ENCODE results near the gene OSBP2.

Gene OSBP2

GRCh38 chr22:30743257-30744020 lies 48.8 kb downstream of the OSBP2 start:
- 91 to 96% methylated on average over 9 of the region's 10 CpGs for WGBS, 2 experiments (ENCODE audit: insufficient coverage in 2 of 2)
- no peaks in the 10 kb centered on the region for H3K9me3 ChIP-seq (ENCODE audit: control insufficient read depth, low read length)
- H3K4me3 ChIP-seq (ENCODE audit: extremely low read depth, insufficient read depth, low read length, poor library complexity, severe bottlenecking), result no peak overlapping the region

GRCh38 chr22:30744224-30744623 lies 49.5 kb downstream of the OSBP2 start:
- Histone ChIP-seq H3K27ac (ENCODE audit: low read depth, low read length, severe bottlenecking) (no peak overlapping the region), H3K4me1 (ENCODE audit: control insufficient read depth, insufficient read depth, low read length, poor library complexity, severe bottlenecking) (no peaks in the 10 kb centered on the region), H3K36me3 (ENCODE audit: control insufficient read depth, insufficient read depth, low read length) (no peaks in the 10 kb centered on the region), H3K9me3 (ENCODE audit: control insufficient read depth, low read length) (no peaks in the 10 kb centered on the region), H3K4me3 (ENCODE audit: extremely low read depth, insufficient read depth, low read length, poor library complexity, severe bottlenecking) (no peak overlapping the region)
- 88 to 91% methylated on average over 2 to 3 of the region's 3 CpGs for WGBS, 2 experiments (ENCODE audit: insufficient coverage in 2 of 2)

More at GRCh38 chr22:30743257-30744020, 48.8 kb downstream of the OSBP2 start:
- H3K4me1 ChIP-seq (ENCODE audit: control insufficient read depth, insufficient read depth, low read length, poor library complexity, severe bottlenecking), result no peaks in the 10 kb centered on the region
- H3K27ac ChIP-seq (ENCODE audit: low read depth, low read length, severe bottlenecking), result no peak overlapping the region
- no peaks in the 10 kb centered on the region for H3K36me3 ChIP-seq (ENCODE audit: control insufficient read depth, insufficient read depth, low read length)

DNA sequence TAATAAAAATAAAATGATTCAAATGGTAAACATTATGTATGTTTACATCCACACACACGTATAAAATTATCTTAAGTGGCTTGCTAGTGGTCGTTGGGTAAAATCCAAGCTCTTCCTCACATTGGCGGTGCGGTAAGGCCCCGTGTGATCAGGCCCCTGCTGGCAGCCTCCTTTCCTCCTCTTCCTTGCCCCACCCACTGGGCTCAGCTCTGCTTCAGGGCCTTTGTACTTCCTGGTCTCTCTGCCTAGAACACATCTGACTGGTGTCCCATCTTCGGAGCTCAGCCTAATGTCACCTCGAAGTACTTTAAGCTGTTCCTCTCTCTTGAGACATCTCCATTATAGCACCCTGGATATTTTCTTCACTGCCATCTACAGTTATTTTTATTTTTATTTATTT lies 52.8 kb downstream of the OSBP2 start:
- no peaks in the 10 kb centered on the region for H3K9me3 ChIP-seq (ENCODE audit: control insufficient read depth, low read length)
- no peaks in the 10 kb centered on the region for H3K4me1 ChIP-seq (ENCODE audit: control insufficient read depth, insufficient read depth, low read length, poor library complexity, severe bottlenecking)
- H3K27ac ChIP-seq (ENCODE audit: low read depth, low read length, severe bottlenecking), result no peak overlapping the region
- no peak overlapping the region for H3K4me3 ChIP-seq (ENCODE audit: extremely low read depth, insufficient read depth, low read length, poor library complexity, severe bottlenecking)
- no peaks in the 10 kb centered on the region for H3K36me3 ChIP-seq (ENCODE audit: control insufficient read depth, insufficient read depth, low read length)
- WGBS, 2 experiments (ENCODE audit: insufficient coverage in 2 of 2), result 66 to 77% methylated on average over 4 to 6 of the region's 7 CpGs

DNA sequence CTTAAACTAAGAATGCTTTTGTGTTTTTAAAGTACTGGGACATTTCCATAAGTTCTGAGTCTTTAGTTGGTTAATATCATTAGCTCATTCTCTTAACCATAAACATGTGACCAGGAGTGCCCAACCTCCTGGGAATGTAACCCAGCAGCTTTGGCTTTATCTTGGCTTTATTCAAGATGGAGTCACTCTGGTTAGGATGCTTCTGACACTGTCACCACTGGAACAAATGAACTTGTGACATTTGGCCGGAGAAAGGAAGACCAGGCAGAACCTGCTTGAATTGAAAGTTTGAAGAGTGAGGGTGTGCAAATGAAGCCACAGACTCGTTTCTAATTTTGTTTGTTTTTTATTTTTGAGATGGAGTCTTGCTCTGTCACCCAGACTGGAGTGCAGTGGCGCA lies 54.6 kb downstream of the OSBP2 start:
- no peaks in the 10 kb centered on the region for H3K36me3 ChIP-seq (ENCODE audit: control insufficient read depth, insufficient read depth, low read length)
- H3K4me1 ChIP-seq (ENCODE audit: control insufficient read depth, insufficient read depth, low read length, poor library complexity, severe bottlenecking), result no peaks in the 10 kb centered on the region
- WGBS, 2 experiments (ENCODE audit: insufficient coverage in 2 of 2), result 68 to 86% methylated on average over 2 of the region's 3 CpGs
- H3K27ac ChIP-seq (ENCODE audit: low read depth, low read length, severe bottlenecking), result no peak overlapping the region
- no peak overlapping the region for H3K4me3 ChIP-seq (ENCODE audit: extremely low read depth, insufficient read depth, low read length, poor library complexity, severe bottlenecking)
- no peaks in the 10 kb centered on the region for H3K9me3 ChIP-seq (ENCODE audit: control insufficient read depth, low read length)

DNA sequence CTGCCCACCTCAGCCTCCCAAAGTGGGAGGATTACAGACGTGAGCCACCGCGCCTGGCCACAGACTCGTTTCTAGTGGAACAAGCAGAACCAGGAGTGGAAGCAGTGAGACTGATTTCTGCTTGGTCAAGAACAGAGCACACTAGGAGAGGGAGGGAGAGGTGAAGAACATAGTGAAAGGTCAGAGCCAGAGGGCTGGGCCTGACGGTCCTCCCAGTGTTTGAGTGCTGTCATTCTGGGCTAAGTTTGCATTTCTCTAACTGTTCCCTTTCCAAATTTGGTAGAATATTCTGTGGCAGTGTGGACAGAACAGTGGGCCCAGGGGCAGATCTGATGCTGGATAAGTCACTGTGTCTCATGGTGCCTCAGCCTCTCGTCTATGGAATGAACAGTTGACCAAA lies 55.2 kb downstream of the OSBP2 start:
- Histone ChIP-seq H3K27ac (ENCODE audit: low read depth, low read length, severe bottlenecking) (no peak overlapping the region), H3K4me1 (ENCODE audit: control insufficient read depth, insufficient read depth, low read length, poor library complexity, severe bottlenecking) (no peaks in the 10 kb centered on the region), H3K4me3 (ENCODE audit: extremely low read depth, insufficient read depth, low read length, poor library complexity, severe bottlenecking) (no peak overlapping the region), H3K36me3 (ENCODE audit: control insufficient read depth, insufficient read depth, low read length) (no peaks in the 10 kb centered on the region), H3K9me3 (ENCODE audit: control insufficient read depth, low read length) (no peaks in the 10 kb centered on the region)
- WGBS, 2 experiments (ENCODE audit: insufficient coverage in 2 of 2), result 80 to 88% methylated on average over 5 of the region's 6 CpGs

DNA sequence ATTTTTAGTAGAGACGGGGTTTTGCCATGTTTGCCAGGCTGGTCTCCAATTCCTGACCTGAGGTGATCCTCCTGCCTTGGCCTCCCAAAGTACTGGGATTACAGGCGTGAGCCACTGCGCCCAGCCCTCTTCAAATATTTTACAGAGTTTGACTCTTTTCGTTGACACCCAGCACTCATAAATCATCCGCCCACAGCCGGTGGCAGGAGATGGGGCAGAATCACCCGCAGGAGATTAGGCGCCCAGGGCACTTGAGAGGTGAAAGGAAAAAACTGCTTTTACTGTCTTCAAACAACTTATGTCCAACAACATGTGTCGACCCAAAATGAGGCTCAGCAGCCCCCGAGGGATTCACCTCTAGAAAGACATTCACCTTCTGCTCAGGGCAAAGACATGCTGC lies 56.9 kb downstream of the OSBP2 start:
- WGBS, 2 experiments (ENCODE audit: insufficient coverage in 2 of 2), result 96 to 98% methylated on average over 5 to 9 of the region's 10 CpGs
- Histone ChIP-seq H3K4me3 (ENCODE audit: extremely low read depth, insufficient read depth, low read length, poor library complexity, severe bottlenecking) (no peak overlapping the region), H3K9me3 (ENCODE audit: control insufficient read depth, low read length) (no peaks in the 10 kb centered on the region), H3K36me3 (ENCODE audit: control insufficient read depth, insufficient read depth, low read length) (no peaks in the 10 kb centered on the region), H3K27ac (ENCODE audit: low read depth, low read length, severe bottlenecking) (no peak overlapping the region), H3K4me1 (ENCODE audit: control insufficient read depth, insufficient read depth, low read length, poor library complexity, severe bottlenecking) (no peaks in the 10 kb centered on the region)

GRCh38 chr22:30752771-30753170 lies 58.1 kb downstream of the OSBP2 start:
- Histone ChIP-seq H3K27ac (ENCODE audit: low read depth, low read length, severe bottlenecking) (no peak overlapping the region), H3K9me3 (ENCODE audit: control insufficient read depth, low read length) (no peaks in the 10 kb centered on the region), H3K4me3 (ENCODE audit: extremely low read depth, insufficient read depth, low read length, poor library complexity, severe bottlenecking) (no peak overlapping the region), H3K36me3 (ENCODE audit: control insufficient read depth, insufficient read depth, low read length) (no peaks in the 10 kb centered on the region), H3K4me1 (ENCODE audit: control insufficient read depth, insufficient read depth, low read length, poor library complexity, severe bottlenecking) (no peaks in the 10 kb centered on the region)
- WGBS, 2 experiments (ENCODE audit: insufficient coverage in 2 of 2), result 100% methylated on average over 1 of the region's 1 CpG; no CpG with 5 or more reads in 1 of the 2 experiments

DNA sequence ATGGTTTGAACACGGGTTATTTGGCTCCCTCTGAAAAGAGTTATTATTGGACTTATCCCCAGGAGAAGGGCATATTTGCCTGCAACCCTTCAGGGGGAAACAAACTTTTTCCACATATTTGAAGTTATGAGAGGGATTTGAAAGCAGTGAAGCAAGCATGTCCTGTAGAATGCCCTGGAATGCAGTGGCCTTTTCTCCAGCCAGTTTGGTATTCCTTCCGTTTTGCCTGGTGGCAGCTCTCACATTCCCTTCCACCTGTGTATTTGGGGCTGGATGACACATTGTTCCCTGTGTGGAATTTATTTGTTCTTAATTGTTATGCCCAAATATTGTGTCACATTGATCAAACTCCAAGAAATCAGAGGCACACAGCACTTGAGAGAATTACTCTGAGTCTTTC lies 59.0 kb downstream of the OSBP2 start:
- H3K4me3 ChIP-seq (ENCODE audit: extremely low read depth, insufficient read depth, low read length, poor library complexity, severe bottlenecking), result no peak overlapping the region
- H3K9me3 ChIP-seq (ENCODE audit: control insufficient read depth, low read length), result no peaks in the 10 kb centered on the region
- no peaks in the 10 kb centered on the region for H3K36me3 ChIP-seq (ENCODE audit: control insufficient read depth, insufficient read depth, low read length)
- WGBS, 2 experiments (ENCODE audit: insufficient coverage in 2 of 2), result 84% methylated on average over 2 of the region's 2 CpGs; no CpG with 5 or more reads in 1 of the 2 experiments
- H3K4me1 ChIP-seq (ENCODE audit: control insufficient read depth, insufficient read depth, low read length, poor library complexity, severe bottlenecking), result no peaks in the 10 kb centered on the region
- H3K27ac ChIP-seq (ENCODE audit: low read depth, low read length, severe bottlenecking), result no peak overlapping the region

- H3K4me1 ChIP-seq (ENCODE audit: control insufficient read depth, insufficient read depth, low read length, poor library complexity, severe bottlenecking), result no peaks in the 10 kb centered on the region
- H3K36me3 ChIP-seq (ENCODE audit: control insufficient read depth, insufficient read depth, low read length), result no peaks in the 10 kb centered on the region
- H3K4me3 ChIP-seq (ENCODE audit: extremely low read depth, insufficient read depth, low read length, poor library complexity, severe bottlenecking), result no peak overlapping the region
- H3K27ac ChIP-seq (ENCODE audit: low read depth, low read length, severe bottlenecking), result no peak overlapping the region
- WGBS, 2 experiments (ENCODE audit: insufficient coverage in 2 of 2), result 89 to 90% methylated on average over 4 of the region's 4 CpGs
- no peaks in the 10 kb centered on the region for H3K9me3 ChIP-seq (ENCODE audit: control insufficient read depth, low read length)
Measured at GRCh38 chr22:30754521-30754920, 59.8 kb downstream of the OSBP2 start.

DNA sequence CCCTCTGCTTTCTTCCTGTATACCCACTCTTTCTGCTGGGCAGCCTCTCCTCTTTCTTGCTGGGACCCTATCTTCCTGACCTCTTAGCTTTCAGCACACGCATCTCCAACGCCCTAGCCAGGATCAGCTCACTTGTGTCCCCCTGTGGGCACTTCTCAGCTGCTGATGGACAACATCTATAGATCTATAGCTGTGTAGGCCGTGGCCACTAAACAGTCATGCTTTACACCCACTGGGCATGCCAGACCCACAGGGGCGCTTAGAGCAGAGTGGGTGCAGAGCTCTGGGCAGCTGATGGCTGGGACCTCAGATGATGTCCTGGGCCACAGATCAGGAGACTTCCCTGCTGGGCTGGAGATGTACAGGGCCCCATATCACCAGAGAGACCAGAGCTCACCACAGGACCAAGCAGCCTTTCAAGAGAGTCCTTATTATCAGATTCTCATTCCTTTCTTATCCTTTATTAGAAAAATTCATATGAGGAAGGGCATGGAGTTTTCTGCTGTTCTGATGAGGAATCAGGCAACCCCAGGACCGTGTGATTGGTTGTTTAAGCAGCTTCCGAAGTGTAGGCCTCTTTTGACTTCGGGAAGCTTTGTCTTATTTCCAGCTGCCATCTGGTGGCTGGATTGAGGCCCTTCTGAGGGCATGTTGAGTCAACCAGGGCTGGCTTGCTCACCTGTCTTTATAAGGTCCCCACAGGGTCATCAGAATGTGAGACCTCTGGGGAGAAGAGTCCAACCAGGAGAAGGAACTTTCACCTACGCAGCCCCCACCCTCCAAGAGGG lies 60.5 kb downstream of the OSBP2 start:
- no peak overlapping the region for H3K27ac ChIP-seq (ENCODE audit: low read depth, low read length, severe bottlenecking)
- H3K36me3 ChIP-seq (ENCODE audit: control insufficient read depth, insufficient read depth, low read length), result no peaks in the 10 kb centered on the region
- H3K4me1 ChIP-seq (ENCODE audit: control insufficient read depth, insufficient read depth, low read length, poor library complexity, severe bottlenecking), result no peaks in the 10 kb centered on the region
- no peak overlapping the region for H3K4me3 ChIP-seq (ENCODE audit: extremely low read depth, insufficient read depth, low read length, poor library complexity, severe bottlenecking)
- H3K9me3 ChIP-seq (ENCODE audit: control insufficient read depth, low read length), result no peaks in the 10 kb centered on the region
- 42 to 55% methylated on average over 5 to 7 of the region's 8 CpGs for WGBS, 2 experiments (ENCODE audit: insufficient coverage in 2 of 2)

- Histone ChIP-seq H3K36me3 (ENCODE audit: control insufficient read depth, insufficient read depth, low read length) (no peaks in the 10 kb centered on the region), H3K4me3 (ENCODE audit: extremely low read depth, insufficient read depth, low read length, poor library complexity, severe bottlenecking) (no peak overlapping the region), H3K27ac (ENCODE audit: low read depth, low read length, severe bottlenecking) (no peak overlapping the region), H3K4me1 (ENCODE audit: control insufficient read depth, insufficient read depth, low read length, poor library complexity, severe bottlenecking) (no peaks in the 10 kb centered on the region), H3K9me3 (ENCODE audit: control insufficient read depth, low read length) (no peaks in the 10 kb centered on the region)
- 82 to 88% methylated on average over 5 to 6 of the region's 7 CpGs for WGBS, 2 experiments (ENCODE audit: insufficient coverage in 2 of 2)
Measured at GRCh38 chr22:30755759-30756124, 61.1 kb downstream of the OSBP2 start.

Data from mesodermal cell (in vitro differentiated cells).